ENCODE data around the gene RBMS3. TPM values are rescaled to one million over a fixed set of nuclear protein-coding genes. Genes with fewer than 3 reads are reported as not detected.
A peak's percentile ranks its signal among the peaks of the same experiment; 100 is the strongest.

Gene RBMS3
- total and polyA plus RNA-seq, 2 donors = 12.8 to 19.9 TPM

- Histone ChIP-seq H3K27me3 (ENCODE audit: control insufficient read depth in 2 of 2, insufficient read depth in 1 of 2, low read length in 1 of 2) (no peaks in the 10 kb centered on the region), H3K27ac (ENCODE audit: low read depth in 1 of 2, low read length in 1 of 2) (peak overlapping the region in 1 of 2 donors; percentile 89), H3K4me1 (ENCODE audit: control insufficient read depth in 2 of 2, insufficient read depth in 2 of 2, low read length in 2 of 2) (peaks cover 15 to 28% of the 10 kb centered on the region in 2 donors), H3K4me3 (ENCODE audit: low read length in 2 of 2) (no peak overlapping the region), H3K36me3 (ENCODE audit: control insufficient read depth in 2 of 2, insufficient read depth in 2 of 2, low read length in 1 of 2) (no peaks in the 10 kb centered on the region), H3K9me3 (ENCODE audit: control insufficient read depth in 2 of 2, insufficient read depth in 1 of 2, low read length in 1 of 2) (no peaks in the 10 kb centered on the region)
- DNase-seq (ENCODE audit: low read depth in 6 of 9, low spot score in 9 of 9) = peak; percentile 33 to 86 (median 57)
- WGBS = 2% methylated on average over 1 of the region's 1 CpG
These were observed 131.2 kb downstream of the RBMS3 start for GRCh38 chr3:29412110-29412509.

GRCh38 chr3:29414468-29415224 is 133.8 kb downstream of the RBMS3 start:
- Histone ChIP-seq H3K27ac (ENCODE audit: low read depth in 1 of 2, low read length in 1 of 2) (no peak overlapping the region), H3K4me1 (ENCODE audit: control insufficient read depth in 2 of 2, insufficient read depth in 2 of 2, low read length in 2 of 2) (peaks cover 15 to 28% of the 10 kb centered on the region in 2 donors), H3K36me3 (ENCODE audit: control insufficient read depth in 2 of 2, insufficient read depth in 2 of 2, low read length in 1 of 2) (no peaks in the 10 kb centered on the region), H3K4me3 (ENCODE audit: low read length in 2 of 2) (no peak overlapping the region), H3K27me3 (ENCODE audit: control insufficient read depth in 2 of 2, insufficient read depth in 1 of 2, low read length in 1 of 2) (no peaks in the 10 kb centered on the region), H3K9me3 (ENCODE audit: control insufficient read depth in 2 of 2, insufficient read depth in 1 of 2, low read length in 1 of 2) (no peaks in the 10 kb centered on the region)
- 96% methylated on average over 11 of the region's 11 CpGs for WGBS
- DNase-seq (ENCODE audit: low read depth in 6 of 9, low spot score in 9 of 9) = no peak

GRCh38 chr3:29415482-29416223 is 134.8 kb downstream of the RBMS3 start:
- Histone ChIP-seq H3K27me3 (ENCODE audit: control insufficient read depth in 2 of 2, insufficient read depth in 1 of 2, low read length in 1 of 2) (no peaks in the 10 kb centered on the region), H3K9me3 (ENCODE audit: control insufficient read depth in 2 of 2, insufficient read depth in 1 of 2, low read length in 1 of 2) (no peaks in the 10 kb centered on the region), H3K27ac (ENCODE audit: low read depth in 1 of 2, low read length in 1 of 2) (no peak overlapping the region), H3K4me1 (ENCODE audit: control insufficient read depth in 2 of 2, insufficient read depth in 2 of 2, low read length in 2 of 2) (peaks cover 12 to 19% of the 10 kb centered on the region in 2 donors), H3K4me3 (ENCODE audit: low read length in 2 of 2) (no peak overlapping the region), H3K36me3 (ENCODE audit: control insufficient read depth in 2 of 2, insufficient read depth in 2 of 2, low read length in 1 of 2) (no peaks in the 10 kb centered on the region)
- WGBS = 92% methylated on average over 3 of the region's 3 CpGs
- DNase-seq (ENCODE audit: low read depth in 6 of 9, low spot score in 9 of 9) = no peak

- DNase-seq (ENCODE audit: low read depth in 6 of 9, low spot score in 9 of 9) = no peak
- no peaks in the 10 kb centered on the region for H3K27me3 ChIP-seq (ENCODE audit: control insufficient read depth in 2 of 2, insufficient read depth in 1 of 2, low read length in 1 of 2)
- H3K4me1 ChIP-seq (ENCODE audit: control insufficient read depth in 2 of 2, insufficient read depth in 2 of 2, low read length in 2 of 2) = peaks cover 8 to 14% of the 10 kb centered on the region in 2 donors
- 78% methylated on average over 2 of the region's 2 CpGs for WGBS
- H3K27ac ChIP-seq (ENCODE audit: low read depth in 1 of 2, low read length in 1 of 2) = no peak overlapping the region
- H3K9me3 ChIP-seq (ENCODE audit: control insufficient read depth in 2 of 2, insufficient read depth in 1 of 2, low read length in 1 of 2) = no peaks in the 10 kb centered on the region
- H3K36me3 ChIP-seq (ENCODE audit: control insufficient read depth in 2 of 2, insufficient read depth in 2 of 2, low read length in 1 of 2) = no peaks in the 10 kb centered on the region
- no peak overlapping the region for H3K4me3 ChIP-seq (ENCODE audit: low read length in 2 of 2)
These were observed 135.6 kb downstream of the RBMS3 start for GRCh38 chr3:29416514-29416913.

GRCh38 chr3:29420106-29420505 is 139.2 kb downstream of the RBMS3 start:
- H3K27me3 ChIP-seq (ENCODE audit: control insufficient read depth in 2 of 2, insufficient read depth in 1 of 2, low read length in 1 of 2) = no peaks in the 10 kb centered on the region
- H3K4me3 ChIP-seq (ENCODE audit: low read length in 2 of 2) = no peak overlapping the region
- no peaks in the 10 kb centered on the region for H3K4me1 ChIP-seq (ENCODE audit: control insufficient read depth in 2 of 2, insufficient read depth in 2 of 2, low read length in 2 of 2)
- no peak overlapping the region for H3K27ac ChIP-seq (ENCODE audit: low read depth in 1 of 2, low read length in 1 of 2)
- no peak for DNase-seq (ENCODE audit: low read depth in 6 of 9, low spot score in 9 of 9)
- 97% methylated on average over 6 of the region's 6 CpGs for WGBS
- no peaks in the 10 kb centered on the region for H3K9me3 ChIP-seq (ENCODE audit: control insufficient read depth in 2 of 2, insufficient read depth in 1 of 2, low read length in 1 of 2)
- no peaks in the 10 kb centered on the region for H3K36me3 ChIP-seq (ENCODE audit: control insufficient read depth in 2 of 2, insufficient read depth in 2 of 2, low read length in 1 of 2)

GRCh38 chr3:29426302-29427226 is 145.7 kb downstream of the RBMS3 start:
- no peak for DNase-seq (ENCODE audit: low read depth in 6 of 9, low spot score in 9 of 9)
- 94% methylated on average over 2 of the region's 2 CpGs for WGBS
- H3K9me3 ChIP-seq (ENCODE audit: control insufficient read depth in 2 of 2, insufficient read depth in 1 of 2, low read length in 1 of 2) = no peaks in the 10 kb centered on the region
- H3K4me1 ChIP-seq (ENCODE audit: control insufficient read depth in 2 of 2, insufficient read depth in 2 of 2, low read length in 2 of 2) = no peaks in the 10 kb centered on the region
- no peak overlapping the region for H3K27ac ChIP-seq (ENCODE audit: low read depth in 1 of 2, low read length in 1 of 2)
- H3K4me3 ChIP-seq (ENCODE audit: low read length in 2 of 2) = no peak overlapping the region
- no peaks in the 10 kb centered on the region for H3K27me3 ChIP-seq (ENCODE audit: control insufficient read depth in 2 of 2, insufficient read depth in 1 of 2, low read length in 1 of 2)
- H3K36me3 ChIP-seq (ENCODE audit: control insufficient read depth in 2 of 2, insufficient read depth in 2 of 2, low read length in 1 of 2) = no peaks in the 10 kb centered on the region

GRCh38 chr3:29427266-29428103 is 146.6 kb downstream of the RBMS3 start:
- WGBS = 98% methylated on average over 7 of the region's 7 CpGs
- H3K4me1 ChIP-seq (ENCODE audit: control insufficient read depth in 2 of 2, insufficient read depth in 2 of 2, low read length in 2 of 2) = no peaks in the 10 kb centered on the region
- no peaks in the 10 kb centered on the region for H3K9me3 ChIP-seq (ENCODE audit: control insufficient read depth in 2 of 2, insufficient read depth in 1 of 2, low read length in 1 of 2)
- no peaks in the 10 kb centered on the region for H3K36me3 ChIP-seq (ENCODE audit: control insufficient read depth in 2 of 2, insufficient read depth in 2 of 2, low read length in 1 of 2)
- no peak overlapping the region for H3K27ac ChIP-seq (ENCODE audit: low read depth in 1 of 2, low read length in 1 of 2)
- H3K27me3 ChIP-seq (ENCODE audit: control insufficient read depth in 2 of 2, insufficient read depth in 1 of 2, low read length in 1 of 2) = no peaks in the 10 kb centered on the region
- DNase-seq (ENCODE audit: low read depth in 6 of 9, low spot score in 9 of 9) = no peak
- no peak overlapping the region for H3K4me3 ChIP-seq (ENCODE audit: low read length in 2 of 2)

GRCh38 chr3:29429055-29429679 is 148.3 kb downstream of the RBMS3 start:
- Histone ChIP-seq H3K27me3 (ENCODE audit: control insufficient read depth in 2 of 2, insufficient read depth in 1 of 2, low read length in 1 of 2) (no peaks in the 10 kb centered on the region), H3K9me3 (ENCODE audit: control insufficient read depth in 2 of 2, insufficient read depth in 1 of 2, low read length in 1 of 2) (no peaks in the 10 kb centered on the region), H3K4me3 (ENCODE audit: low read length in 2 of 2) (no peak overlapping the region), H3K36me3 (ENCODE audit: control insufficient read depth in 2 of 2, insufficient read depth in 2 of 2, low read length in 1 of 2) (no peaks in the 10 kb centered on the region), H3K27ac (ENCODE audit: low read depth in 1 of 2, low read length in 1 of 2) (no peak overlapping the region), H3K4me1 (ENCODE audit: control insufficient read depth in 2 of 2, insufficient read depth in 2 of 2, low read length in 2 of 2) (no peaks in the 10 kb centered on the region)
- WGBS = 94% methylated on average over 4 of the region's 4 CpGs
- no peak for DNase-seq (ENCODE audit: low read depth in 6 of 9, low spot score in 9 of 9)
